HG02642 (cell line): Measurements from ENCODE around the gene OBSCN.

Experiments
- ATAC-seq: cut with Tn5 transposase; IDR thresholded peaks from one replicate; pipeline ENCODE4 v1.9.1; 2021; ENCODE audit warnings: mild to moderate bottlenecking; ENCODE audit not compliant: unreplicated experiment, poor library complexity

OBSCN gene

GRCh38 chr1:228334954-228335353 lies 127.1 kb downstream of the OBSCN start:
- no peak for ATAC-seq

- ATAC-seq = no peak
These were observed 127.8 kb downstream of the OBSCN start for GRCh38 chr1:228335406-228336307.

GRCh38 chr1:228336308-228337030 lies 128.6 kb downstream of the OBSCN start:
- no peak for ATAC-seq

GRCh38 chr1:228337031-228337564 lies 129.3 kb downstream of the OBSCN start:
- no peak for ATAC-seq

GRCh38 chr1:228337711-228338520 lies 130.1 kb downstream of the OBSCN start:
- ATAC-seq = no peak

GRCh38 chr1:228338521-228339051 lies 130.7 kb downstream of the OBSCN start:
- ATAC-seq = no peak

GRCh38 chr1:228339059-228339704 lies 131.3 kb downstream of the OBSCN start:
- no peak for ATAC-seq

- ATAC-seq = no peak
These were observed 132.2 kb downstream of the OBSCN start for GRCh38 chr1:228339766-228340685.

- ATAC-seq = no peak
These were observed 133.0 kb downstream of the OBSCN start for GRCh38 chr1:228340686-228341449.

GRCh38 chr1:228341450-228341813 lies 133.6 kb downstream of the OBSCN start:
- ATAC-seq = no peak

- no peak for ATAC-seq
These were observed 134.2 kb downstream of the OBSCN start for GRCh38 chr1:228341814-228342626.

- no peak for ATAC-seq
These were observed 134.9 kb downstream of the OBSCN start for GRCh38 chr1:228342627-228343190.

- ATAC-seq = no peak
These were observed 135.4 kb downstream of the OBSCN start for GRCh38 chr1:228343191-228343661.

GRCh38 chr1:228344631-228345072 lies 136.8 kb downstream of the OBSCN start:
- ATAC-seq = no peak

GRCh38 chr1:228345201-228345930 lies 137.5 kb downstream of the OBSCN start:
- ATAC-seq = no peak

GRCh38 chr1:228346731-228347130 lies 138.9 kb downstream of the OBSCN start:
- ATAC-seq = no peak
